ENCODE measurements around the gene DPY19L3. TPM values are rescaled to one million over a fixed set of nuclear protein-coding genes. Genes with fewer than 3 reads are reported as not detected.

Gene DPY19L3
- total and polyA plus RNA-seq, 2 of the 4 experiments (the other 2 are of a cell fraction) = 29.6 to 36.5 TPM

GRCh38 chr19:32465176-32465575 lies 59.6 kb downstream of the DPY19L3 start:
- H3K4me1 ChIP-seq (ENCODE audit: control insufficient read depth, insufficient read depth, low read length) = no peaks in the 10 kb centered on the region
- peaks cover 16% of the 10 kb centered on the region for H3K36me3 ChIP-seq (ENCODE audit: control insufficient read depth, insufficient read depth, low read length)
- no peak overlapping the region for H2AK5ac ChIP-seq (ENCODE audit: low read depth, low read length)
- CTCF ChIA-PET = interaction anchor here (0.6 kb wide), 1 partner anchor 10 kb away, joined by 3 read pairs; no protein-coding TSS in a partner anchor
- no peak overlapping the region for H3K23ac ChIP-seq (ENCODE audit: low read depth, low read length)
- no peaks in the 10 kb centered on the region for H4K20me1 ChIP-seq (ENCODE audit: insufficient read depth, low read length)
- POLR2A ChIA-PET (ENCODE audit: unreplicated experiment) = interaction anchor here (0.6 kb wide), 1 partner anchor 11 kb away, joined by 12 read pairs; no protein-coding TSS in a partner anchor
- no peak overlapping the region for H3K4ac ChIP-seq (ENCODE audit: low read depth, low read length)
- TF ChIP-seq RAD21 (IDR thresholded peaks at IDR 0.05; ENCODE audit: low read length) (no peak), POLR2A (IDR thresholded peaks at IDR 0.05; ENCODE audit: low read depth, low read length) (no peak), RCOR1 (IDR thresholded peaks at IDR 0.05; ENCODE audit: insufficient replicate concordance, low read length) (no peak), MXI1 (IDR thresholded peaks at IDR 0.05; ENCODE audit: borderline replicate concordance, low read depth, low read length) (no peak), BHLHE40 (IDR thresholded peaks at IDR 0.05; ENCODE audit: low read depth, low read length) (no peak), FOS (IDR thresholded peaks at IDR 0.05; ENCODE audit: low read depth, low read length) (no peak), MAZ (IDR thresholded peaks at IDR 0.05; ENCODE audit: borderline replicate concordance, low read depth, low read length) (no peak), MAFK (IDR thresholded peaks at IDR 0.05; ENCODE audit: low read depth, low read length) (no peak), CEBPB (IDR thresholded peaks at IDR 0.05; ENCODE audit: low read depth, low read length) (no peak), USF2 (IDR thresholded peaks at IDR 0.05; ENCODE audit: low read depth, low read length) (no peak), CTCF (conservative IDR thresholded peaks at IDR 0.05; ENCODE audit: low read depth, low read length) (no peak), CHD1 (IDR thresholded peaks at IDR 0.05; ENCODE audit: low read depth, low read length) (no peak), ELK1 (IDR thresholded peaks at IDR 0.05; ENCODE audit: borderline replicate concordance, low read depth, low read length) (no peak), NFE2L2 (IDR thresholded peaks at IDR 0.05; ENCODE audit: low read depth, low read length) (no peak)
- H3K4me2 ChIP-seq (ENCODE audit: low read depth, low read length) = no peak overlapping the region
- no peak overlapping the region for H4K91ac ChIP-seq (ENCODE audit: insufficient read depth, low read depth, low read length)
- BruUV-seq (replicated peaks) = no TSS peak
- in situ Hi-C loops (cut with MboI; ENCODE audit: low sequenced_read_pairs) = no loop called here
- H3K14ac ChIP-seq (replicated peaks; ENCODE audit: low read depth, low read length) = no peak overlapping the region
- H2BK5ac ChIP-seq (ENCODE audit: low read depth, low read length, poor library complexity, severe bottlenecking) = no peak overlapping the region
- no peak overlapping the region for H3K27ac ChIP-seq (ENCODE audit: insufficient read depth, low read length)
- no peak overlapping the region for H2AK9ac ChIP-seq (replicated peaks; ENCODE audit: low read depth, low read length, poor library complexity)
- H2BK15ac ChIP-seq (ENCODE audit: low read depth, low read length) = no peak overlapping the region
- no peak overlapping the region for H3K18ac ChIP-seq (ENCODE audit: low read depth, low read length)
- H2BK20ac ChIP-seq (ENCODE audit: low read depth, low read length) = no peak overlapping the region
- no peaks in the 10 kb centered on the region for H3K79me1 ChIP-seq (ENCODE audit: low read depth in 1 of 2, low read length in 2 of 2)
- H3K9me1 ChIP-seq (ENCODE audit: insufficient read depth, low read length) = no peaks in the 10 kb centered on the region
- H2AFZ ChIP-seq (replicated peaks; ENCODE audit: low read length, poor library complexity) = no peak overlapping the region
- no peak overlapping the region for H3K56ac ChIP-seq (ENCODE audit: extremely low read depth, insufficient read depth, low read length)
- no CpG with 5 or more reads among the region's 2 CpGs for WGBS, 2 experiments (ENCODE audit: extremely low coverage in 2 of 2, insufficient read length in 1 of 2)
- H3K27me3 ChIP-seq (ENCODE audit: control insufficient read depth, insufficient read depth, low read length) = no peaks in the 10 kb centered on the region
- H3K9me3 ChIP-seq (ENCODE audit: control insufficient read depth, insufficient read depth, low read length) = no peaks in the 10 kb centered on the region
- DNase-seq = no peak
- H2BK120ac ChIP-seq (ENCODE audit: low read depth, low read length) = no peak overlapping the region
- dilution Hi-C loops (cut with HindIII; ENCODE audit: low sequenced_read_pairs, unreplicated experiment) = no loop called here
- no peak overlapping the region for H4K5ac ChIP-seq (ENCODE audit: low read depth, low read length)
- no peak for ATAC-seq (ENCODE audit: low read depth)
- no peak overlapping the region for H3K9ac ChIP-seq (ENCODE audit: low read depth, low read length)
- H4K8ac ChIP-seq (ENCODE audit: low read depth in 2 of 2, low read length in 2 of 2) = no peak overlapping the region
- intact Hi-C loops (cut with micrococcal nuclease) = no loop called here
- H3K4me3 ChIP-seq (ENCODE audit: insufficient read depth, low read depth, low read length) = no peak overlapping the region

All from IMR-90 (cell line).